K562 (cell line): ENCODE data around the gene ADGRA1. TPM values are rescaled to one million over a fixed set of nuclear protein-coding genes. Genes with fewer than 3 reads are reported as not detected.
A peak's percentile ranks its signal among the peaks of the same experiment; 100 is the strongest.

ENCODE experiments used
- ATAC-seq: fragments of 200-7000 bp; cut with Tn5 transposase; 3 replicates; pipeline ENCODE4 v1.9.1; 2020; ENCODE audit warnings: moderate library complexity
- BruUV-seq: library from RNA; stranded (reverse); fragments of 400-500 nt; replicated peaks from 2 replicates; lab custom pipeline; 2021; lab: Mats Ljungman, UMichigan
- CTCF ChIA-PET: fragments of 300-600 bp; formaldehyde crosslinking; extraction: SDS; loops from one replicate; lab custom pipeline; 2021; ENCODE audit warnings: low intra/inter-chr PET ratio; lab: Yijun Ruan, JAX
- POLR2A ChIA-PET: fragments of 300-600, 350-650 bp; sonication (Branson Sonifier 250); formaldehyde crosslinking; extraction: SDS; loops from one replicate; lab custom pipeline; 2021; ENCODE audit warnings: antibody characterized with exemption, inconsistent platforms; lab: Yijun Ruan, JAX
- DNase-seq, 4 experiments: peaks; one replicate each; pipeline versions ENCODE4 v3.0.0 to v3.0.0-alpha.2; 2011 to 2018; ENCODE audit warnings: low spot score in 3 of 4, mixed read lengths in 3 of 4; ENCODE audit errors: extremely low read depth in 1 of 4
- FAIRE-seq: peaks from 2 replicates; lab custom pipeline; 2011; peaks lifted over from hg19 to GRCh38; lab: Jason Lieb, UNC
- H2AFZ ChIP-seq: 2 replicates; pipeline ENCODE4 v1.6.0; 2011; ENCODE audit warnings: low read depth, low read length, control low read depth, inconsistent platforms
- H3K27ac ChIP-seq: fragments of 200-600 bp; 3 replicates; pipeline ENCODE4 v1.8.0; 2011; ENCODE audit warnings: low read depth, mild to moderate bottlenecking, control low read depth, inconsistent platforms, low read length, moderate library complexity, mixed read lengths; ENCODE audit errors: extremely low read depth
- H3K27me3 ChIP-seq, 2 experiments: fragments of 300-600 bp in 1 of 2; 2 replicates in 1 of 2; 3 replicates in 1 of 2; pipeline versions ENCODE4 v1.6.0 to v1.8.0; 2011; ENCODE audit warnings: inconsistent platforms in 2 of 2, low read length in 2 of 2, mild to moderate bottlenecking in 1 of 2, mixed read lengths in 1 of 2, moderate library complexity in 1 of 2; ENCODE audit not compliant: control insufficient read depth in 2 of 2, insufficient read depth in 2 of 2
- H3K36me3 ChIP-seq: fragments of 300-600 bp; 3 replicates; pipeline ENCODE4 v1.8.0; 2011; ENCODE audit warnings: mild to moderate bottlenecking, low read length, inconsistent platforms; ENCODE audit not compliant: control insufficient read depth, insufficient read depth
- H3K4me1 ChIP-seq, 2 experiments: fragments of 200-600 bp in 1 of 2; replicated peaks in 1 of 2; 2 replicates in 1 of 2; 3 replicates in 1 of 2; pipeline versions ENCODE4 v1.5.1 to v1.8.0; 2011; ENCODE audit warnings: inconsistent platforms in 2 of 2, low read length in 2 of 2, mild to moderate bottlenecking in 1 of 2, mixed read lengths in 1 of 2, moderate library complexity in 1 of 2; ENCODE audit not compliant: control insufficient read depth in 2 of 2, insufficient read depth in 2 of 2
- H3K4me2 ChIP-seq: 2 replicates; pipeline ENCODE4 v1.6.1; 2011; ENCODE audit warnings: low read length, control low read depth, inconsistent platforms, mixed read lengths; ENCODE audit not compliant: insufficient read depth
- H3K4me3 ChIP-seq: fragments of 200-600 bp; sonication (generic), shearing (Covaris generic); 2 replicates; pipeline ENCODE4 v1.5.1; 2016; ENCODE audit warnings: control low read depth, inconsistent platforms
- H3K79me2 ChIP-seq: fragments of 200-600 bp; 3 replicates; pipeline ENCODE4 v1.8.0; 2011; ENCODE audit warnings: low read length, inconsistent platforms; ENCODE audit not compliant: control insufficient read depth, insufficient read depth
- H3K9ac ChIP-seq, 2 experiments: 2 replicates each; pipeline versions ENCODE4 v1.6.0 to v1.6.1; 2011; ENCODE audit warnings: low read depth in 2 of 2, low read length in 2 of 2, control low read depth in 1 of 2, inconsistent platforms in 1 of 2, mild to moderate bottlenecking in 1 of 2, mixed read lengths in 1 of 2; ENCODE audit not compliant: insufficient read depth in 1 of 2
- H3K9me1 ChIP-seq: one replicate; pipeline ENCODE4 v1.6.0; 2011; ENCODE audit warnings: inconsistent platforms, mild to moderate bottlenecking, low read length, moderate library complexity; ENCODE audit not compliant: control insufficient read depth, insufficient read depth
- H3K9me3 ChIP-seq: replicated peaks from 2 replicates; pipeline ENCODE4 v1.5.1; 2011; ENCODE audit warnings: low read depth, low read length, inconsistent platforms; ENCODE audit not compliant: control insufficient read depth, insufficient read depth
- H4K20me1 ChIP-seq: replicated peaks from 2 replicates; pipeline ENCODE4 v1.6.1; 2011; ENCODE audit warnings: low read length, inconsistent platforms, mixed read lengths; ENCODE audit not compliant: control insufficient read depth, insufficient read depth
- ERF ChIP-seq: fragments of 450-650 bp; formaldehyde crosslinking; IDR thresholded peaks from 2 replicates; pipeline ENCODE4 v1.4.0; 2020; ENCODE audit warnings: mild to moderate bottlenecking, mixed read lengths
- NRF1 ChIP-seq, 2 experiments: fragments of 450-650 bp; IDR thresholded peaks in 1 of 2; conservative IDR thresholded peaks in 1 of 2; 2 replicates each; pipeline ENCODE4 v1.6.1; 2014; ENCODE audit warnings: mild to moderate bottlenecking in 2 of 2
- RB1 ChIP-seq: fragments of 450-650 bp; IDR thresholded peaks from 2 replicates; pipeline ENCODE4 v1.6.1; 2017; ENCODE audit warnings: low read depth, mild to moderate bottlenecking
- YY1 ChIP-seq, 3 experiments: IDR thresholded peaks; 2 replicates each; pipeline ENCODE4 v1.6.1; 2011; ENCODE audit warnings: low read length in 2 of 3, mild to moderate bottlenecking in 2 of 3, moderate library complexity in 2 of 3, borderline replicate concordance in 1 of 3, control low read depth in 1 of 3, low read depth in 1 of 3; ENCODE audit not compliant: insufficient read depth in 3 of 3, insufficient replicate concordance in 2 of 3, control insufficient read depth in 1 of 3, insufficient read length in 1 of 3; ENCODE audit errors: extremely low read depth in 1 of 3
- WGBS: fragments of 100-300 bp; shearing (Covaris generic); methylation state at CpG from one replicate; pipeline ENCODE4 v1.1.6; 2016; ENCODE audit warnings: low coverage, mixed read lengths; ENCODE audit not compliant: insufficient coverage; ENCODE audit errors: missing lambda C conversion rate; 5-methylcytosine and 5-hydroxymethylcytosine counted together
- in situ Hi-C: fragments of 300-500 bp; cut with MboI; formaldehyde crosslinking; loops from 4 replicates; pipeline ENCODE4 v1.15.0; 2018; ENCODE audit warnings: inconsistent platforms, mixed read lengths
- intact Hi-C: fragments of 100-400 bp; cut with micrococcal nuclease; formaldehyde crosslinking; loops from 2 replicates; pipeline ENCODE4 v1.14.2; 2022
- polyA plus RNA-seq, 8 experiments: library from polyadenylated mRNA; depleted of rRNA in 4 of 8; stranded (reverse) in 5 of 8; unstranded in 3 of 8; fragments of >200 nt; fragmentation: Nextera tagmentation in 2 of 8; fragmentation: Illumina TruSeq in 1 of 8; extraction: Ambion mirVana in 2 of 8; extraction: Trizol in 1 of 8; gene quantifications; 2 replicates each; pipeline versions ENCODE4 v1.2.1 to v1.2.3, GENCODE V29; 2011 to 2014; ENCODE audit warnings: inconsistent platforms in 1 of 8, missing spikeins in 1 of 8
- total RNA-seq, 7 experiments: library from RNA; depleted of rRNA in 6 of 7; stranded (reverse); fragments of >200 nt in 6 of 7; fragmentation: Illumina TruSeq in 2 of 7; extraction: Trizol in 2 of 7; gene quantifications; 2 replicates each; pipeline versions ENCODE4 v1.2.1 to v1.2.3, GENCODE V29; 2011 to 2021; ENCODE audit warnings: low replicate concordance in 1 of 7

ADGRA1 gene
- total and polyA plus RNA-seq, 9 of the 15 experiments (the other 6 are each of a cell fraction or from before 2014, with no cell fraction given): not detected

GRCh38 chr10:133067149-133068105 is 20.3 kb upstream of the ADGRA1 start:
- Histone ChIP-seq H2AFZ (no peak overlapping the region), H3K9me1 (no peaks in the 10 kb centered on the region), H3K27ac (no peak overlapping the region), H3K27me3 (peaks cover 0 to 9% of the 10 kb centered on the region in 2 experiments; a peak in 2 of 5 replicates), H4K20me1 (no peaks in the 10 kb centered on the region), H3K4me1 (no peaks in the 10 kb centered on the region; a peak in 1 of 5 replicates), H3K9ac (no peak overlapping the region), H3K9me3 (no peaks in the 10 kb centered on the region), H3K4me3 (no peak overlapping the region), H3K4me2 (no peak overlapping the region), H3K36me3 (no peaks in the 10 kb centered on the region), H3K79me2 (no peaks in the 10 kb centered on the region)
- BruUV-seq: no TSS peak
- ChIA-PET POLR2A (interaction anchor here (0.5 to 0.6 kb wide), 2 partner anchors 57 to 93 kb away, joined by 3 to 4 read pairs; no protein-coding TSS in a partner anchor), CTCF (no interaction called here)
- FAIRE-seq: no peak
- TF ChIP-seq NRF1 (conservative IDR thresholded peaks at IDR 0.05 in 1 of 2, IDR thresholded peaks at IDR 0.05 in 1 of 2): 0 out of 4 replicates have a peak, but pooled peaks of 1 of the 2 experiments have one; percentile 19
- TF ChIP-seq ERF (CRISPR knock-in tag): no peak
- TF ChIP-seq RB1: no peak
- no peak for TF ChIP-seq YY1 (IDR thresholded peaks at IDR 0.05; ENCODE audit: borderline replicate concordance in 1 of 3, control insufficient read depth in 1 of 3, extremely low read depth in 1 of 3, insufficient read depth in 3 of 3, insufficient read length in 1 of 3, insufficient replicate concordance in 2 of 3, low read depth in 1 of 3, low read length in 2 of 3)
- in situ Hi-C loops: no loop called here
- ATAC-seq: peak; percentile 46; the same call in 1 of the 3 replicates
- WGBS: 2% methylated on average over 22 of the region's 26 CpGs
- intact Hi-C loops: no loop called here
- DNase-seq: no peak
